Glutamatergic neuron (in vitro differentiated cells): ENCODE measurements around the gene MADD. TPM values are rescaled to one million over a fixed set of nuclear protein-coding genes. Genes with fewer than 3 reads are reported as not detected.

Source experiments
- DNase-seq: peaks from one replicate; pipeline ENCODE4 v3.0.0; 2022
- H3K27ac Mint-ChIP-seq: one replicate; pipeline ENCODE4 v1.8.0; 2020; ENCODE audit warnings: mild to moderate bottlenecking, mixed read lengths, inconsistent platforms; ENCODE audit not compliant: unreplicated experiment
- H3K27me3 Mint-ChIP-seq: one replicate; pipeline ENCODE4 v1.8.0; 2020; ENCODE audit warnings: mild to moderate bottlenecking, moderate library complexity, mixed read lengths, inconsistent platforms; ENCODE audit not compliant: unreplicated experiment
- H3K36me3 Mint-ChIP-seq: one replicate; pipeline ENCODE4 v1.8.0; 2020; ENCODE audit warnings: mild to moderate bottlenecking, mixed read lengths, inconsistent platforms; ENCODE audit not compliant: unreplicated experiment
- H3K4me1 Mint-ChIP-seq: one replicate; pipeline ENCODE4 v1.8.0; 2020; ENCODE audit warnings: mild to moderate bottlenecking, low read depth, mixed read lengths, inconsistent platforms; ENCODE audit not compliant: unreplicated experiment
- H3K4me3 Mint-ChIP-seq: one replicate; pipeline ENCODE4 v1.8.0; 2020; ENCODE audit warnings: mild to moderate bottlenecking, mixed read lengths, inconsistent platforms; ENCODE audit not compliant: unreplicated experiment
- H3K9me3 Mint-ChIP-seq: one replicate; pipeline ENCODE4 v1.8.0; 2020; ENCODE audit warnings: mild to moderate bottlenecking, moderate library complexity, mixed read lengths, inconsistent platforms; ENCODE audit not compliant: unreplicated experiment
- total RNA-seq: library from RNA; stranded (reverse); fragmentation: NEBNext Ultra II Directional; extraction: Animal tissue kit (Norgen Biotek cat#: 25700); gene quantifications from one replicate; pipeline ENCODE4 v1.2.1, GENCODE V29; 2021; ENCODE audit not compliant: unreplicated experiment
- TF ChIP-seq, protein P1 (sequence below): fragments of 200-600 bp; sonication (generic); IDR thresholded peaks from one replicate; pipeline ENCODE4 v1.5.0; 2021; ENCODE audit not compliant: partially characterized antibody, unreplicated experiment

The MADD gene
- total RNA-seq, 1 donor from 2014 or later: 115 TPM

DNA sequence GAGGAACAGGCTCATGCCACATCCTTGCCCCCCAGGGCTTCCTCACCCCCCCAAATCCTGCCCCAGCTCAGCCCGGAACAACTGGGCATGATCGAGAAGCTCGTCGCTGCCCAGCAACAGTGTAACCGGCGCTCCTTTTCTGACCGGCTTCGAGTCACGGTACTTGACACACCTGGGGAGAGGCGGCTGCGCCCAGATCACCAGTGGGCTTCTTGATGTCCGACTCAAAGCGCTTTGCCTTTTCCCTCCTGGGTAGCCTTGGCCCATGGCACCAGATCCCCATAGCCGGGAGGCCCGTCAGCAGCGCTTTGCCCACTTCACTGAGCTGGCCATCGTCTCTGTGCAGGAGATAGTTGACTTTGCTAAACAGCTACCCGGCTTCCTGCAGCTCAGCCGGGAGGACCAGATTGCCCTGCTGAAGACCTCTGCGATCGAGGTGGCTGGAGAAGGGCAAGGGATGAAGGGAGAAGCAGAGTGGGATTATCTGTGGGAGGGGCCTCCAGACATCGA is 8.6 kb upstream of the MADD start:
- Mint-ChIP-seq H3K27ac (no peak overlapping the region), H3K4me1 (peaks cover 6% of the 10 kb centered on the region), H3K27me3 (no peaks in the 10 kb centered on the region), H3K9me3 (peaks cover 2% of the 10 kb centered on the region), H3K4me3 (no peak overlapping the region), H3K36me3 (no peaks in the 10 kb centered on the region)
- TF ChIP-seq, protein P1, sequence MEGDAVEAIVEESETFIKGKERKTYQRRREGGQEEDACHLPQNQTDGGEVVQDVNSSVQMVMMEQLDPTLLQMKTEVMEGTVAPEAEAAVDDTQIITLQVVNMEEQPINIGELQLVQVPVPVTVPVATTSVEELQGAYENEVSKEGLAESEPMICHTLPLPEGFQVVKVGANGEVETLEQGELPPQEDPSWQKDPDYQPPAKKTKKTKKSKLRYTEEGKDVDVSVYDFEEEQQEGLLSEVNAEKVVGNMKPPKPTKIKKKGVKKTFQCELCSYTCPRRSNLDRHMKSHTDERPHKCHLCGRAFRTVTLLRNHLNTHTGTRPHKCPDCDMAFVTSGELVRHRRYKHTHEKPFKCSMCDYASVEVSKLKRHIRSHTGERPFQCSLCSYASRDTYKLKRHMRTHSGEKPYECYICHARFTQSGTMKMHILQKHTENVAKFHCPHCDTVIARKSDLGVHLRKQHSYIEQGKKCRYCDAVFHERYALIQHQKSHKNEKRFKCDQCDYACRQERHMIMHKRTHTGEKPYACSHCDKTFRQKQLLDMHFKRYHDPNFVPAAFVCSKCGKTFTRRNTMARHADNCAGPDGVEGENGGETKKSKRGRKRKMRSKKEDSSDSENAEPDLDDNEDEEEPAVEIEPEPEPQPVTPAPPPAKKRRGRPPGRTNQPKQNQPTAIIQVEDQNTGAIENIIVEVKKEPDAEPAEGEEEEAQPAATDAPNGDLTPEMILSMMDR: no peak
- DNase-seq: no peak

DNA sequence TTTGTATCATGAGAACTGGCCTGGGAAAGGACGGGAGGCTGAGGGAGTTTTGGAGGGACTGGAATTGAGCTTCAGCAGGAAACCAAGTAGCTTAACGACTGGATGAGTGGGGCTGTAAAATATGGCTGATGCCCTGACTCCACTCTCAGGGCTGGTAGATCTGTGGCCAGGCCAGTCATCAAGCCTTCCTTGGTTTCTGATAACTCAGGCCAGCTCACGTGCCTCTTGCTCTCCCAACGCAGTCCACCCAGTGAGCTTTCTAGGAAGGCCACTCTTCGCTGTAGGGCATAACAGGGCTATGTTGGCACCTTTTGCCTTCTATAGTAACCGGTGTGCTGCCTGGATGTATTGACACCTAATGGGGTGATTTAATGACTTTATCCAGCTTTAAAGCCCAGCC is 5.8 kb upstream of the MADD start:
- TF ChIP-seq, protein P1: no peak
- H3K4me3 Mint-ChIP-seq: no peak overlapping the region
- no peak for DNase-seq
- H3K4me1 Mint-ChIP-seq: peaks cover 15% of the 10 kb centered on the region
- H3K27me3 Mint-ChIP-seq: peaks cover 5% of the 10 kb centered on the region
- peaks cover 8% of the 10 kb centered on the region for H3K9me3 Mint-ChIP-seq
- H3K36me3 Mint-ChIP-seq: no peaks in the 10 kb centered on the region
- H3K27ac Mint-ChIP-seq: no peak overlapping the region

DNA sequence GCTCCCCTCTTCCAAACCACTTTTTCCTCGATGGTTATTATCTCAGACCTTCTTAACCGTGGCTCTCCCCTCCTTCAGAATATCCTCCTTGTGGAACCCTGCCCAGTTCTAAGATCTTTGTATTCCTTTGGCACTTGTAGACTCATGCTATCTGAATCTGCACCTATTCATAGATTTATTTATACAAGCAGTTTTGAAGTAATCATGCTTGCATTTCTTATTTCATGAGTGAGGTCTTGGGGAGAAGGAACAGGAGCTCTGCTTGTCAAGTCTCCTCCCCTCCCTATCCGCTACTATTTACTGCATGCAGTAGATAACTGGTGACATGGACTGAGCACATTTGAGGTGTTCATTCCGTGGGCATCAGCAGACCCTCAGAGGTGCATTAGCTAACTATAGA is 5.4 kb upstream of the MADD start:
- no peaks in the 10 kb centered on the region for H3K36me3 Mint-ChIP-seq
- H3K9me3 Mint-ChIP-seq: peaks cover 8% of the 10 kb centered on the region
- H3K4me1 Mint-ChIP-seq: peaks cover 12% of the 10 kb centered on the region
- H3K4me3 Mint-ChIP-seq: no peak overlapping the region
- H3K27ac Mint-ChIP-seq: no peak overlapping the region
- DNase-seq: no peak
- TF ChIP-seq, protein P1: no peak
- peaks cover 7% of the 10 kb centered on the region for H3K27me3 Mint-ChIP-seq

DNA sequence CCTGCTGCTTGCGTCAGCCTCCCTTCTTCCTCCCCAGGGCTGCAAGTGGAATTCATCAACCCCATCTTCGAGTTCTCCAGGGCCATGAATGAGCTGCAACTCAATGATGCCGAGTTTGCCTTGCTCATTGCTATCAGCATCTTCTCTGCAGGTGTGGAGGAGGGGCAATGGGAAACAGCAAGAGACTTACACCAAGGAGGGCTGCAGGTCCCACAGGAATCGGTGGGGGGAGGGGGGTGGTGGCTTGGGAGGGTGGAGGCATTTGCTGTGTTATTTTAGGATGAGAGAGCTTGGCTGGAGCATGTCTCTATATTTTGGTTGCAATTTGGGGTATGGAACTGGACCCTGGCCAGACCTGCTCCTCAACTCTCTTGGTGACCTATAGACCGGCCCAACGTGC is 2.1 kb upstream of the MADD start:
- Mint-ChIP-seq H3K4me3 (peak overlapping the region; percentile 94), H3K4me1 (peaks cover 32% of the 10 kb centered on the region), H3K27ac (no peak overlapping the region), H3K36me3 (no peaks in the 10 kb centered on the region), H3K9me3 (peaks cover 10% of the 10 kb centered on the region), H3K27me3 (peaks cover 11% of the 10 kb centered on the region)
- no peak for DNase-seq
- TF ChIP-seq, protein P1: no peak

DNA sequence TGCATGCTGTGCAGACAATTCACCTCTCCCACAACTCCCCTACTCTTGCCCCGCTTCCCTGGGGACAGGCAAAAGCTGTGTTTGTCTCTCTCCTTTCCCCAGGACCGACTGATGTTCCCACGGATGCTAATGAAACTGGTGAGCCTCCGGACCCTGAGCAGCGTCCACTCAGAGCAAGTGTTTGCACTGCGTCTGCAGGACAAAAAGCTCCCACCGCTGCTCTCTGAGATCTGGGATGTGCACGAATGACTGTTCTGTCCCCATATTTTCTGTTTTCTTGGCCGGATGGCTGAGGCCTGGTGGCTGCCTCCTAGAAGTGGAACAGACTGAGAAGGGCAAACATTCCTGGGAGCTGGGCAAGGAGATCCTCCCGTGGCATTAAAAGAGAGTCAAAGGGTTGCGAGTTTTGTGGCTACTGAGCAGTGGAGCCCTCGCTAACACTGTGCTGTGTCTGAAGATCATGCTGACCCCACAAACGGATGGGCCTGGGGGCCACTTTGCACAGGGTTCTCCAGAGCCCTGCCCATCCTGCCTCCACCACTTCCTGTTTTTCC is 1.4 kb upstream of the MADD start:
- peak overlapping the region; percentile 95 for H3K27ac Mint-ChIP-seq
- peaks cover 11% of the 10 kb centered on the region for H3K27me3 Mint-ChIP-seq
- peaks cover 35% of the 10 kb centered on the region for H3K4me1 Mint-ChIP-seq
- no peak for DNase-seq
- H3K9me3 Mint-ChIP-seq: peaks cover 10% of the 10 kb centered on the region
- no peaks in the 10 kb centered on the region for H3K36me3 Mint-ChIP-seq
- TF ChIP-seq, protein P1: no peak
- peak overlapping the region; percentile 94 for H3K4me3 Mint-ChIP-seq
